ENCODE results near the gene TTC34.

Gene TTC34

DNA sequence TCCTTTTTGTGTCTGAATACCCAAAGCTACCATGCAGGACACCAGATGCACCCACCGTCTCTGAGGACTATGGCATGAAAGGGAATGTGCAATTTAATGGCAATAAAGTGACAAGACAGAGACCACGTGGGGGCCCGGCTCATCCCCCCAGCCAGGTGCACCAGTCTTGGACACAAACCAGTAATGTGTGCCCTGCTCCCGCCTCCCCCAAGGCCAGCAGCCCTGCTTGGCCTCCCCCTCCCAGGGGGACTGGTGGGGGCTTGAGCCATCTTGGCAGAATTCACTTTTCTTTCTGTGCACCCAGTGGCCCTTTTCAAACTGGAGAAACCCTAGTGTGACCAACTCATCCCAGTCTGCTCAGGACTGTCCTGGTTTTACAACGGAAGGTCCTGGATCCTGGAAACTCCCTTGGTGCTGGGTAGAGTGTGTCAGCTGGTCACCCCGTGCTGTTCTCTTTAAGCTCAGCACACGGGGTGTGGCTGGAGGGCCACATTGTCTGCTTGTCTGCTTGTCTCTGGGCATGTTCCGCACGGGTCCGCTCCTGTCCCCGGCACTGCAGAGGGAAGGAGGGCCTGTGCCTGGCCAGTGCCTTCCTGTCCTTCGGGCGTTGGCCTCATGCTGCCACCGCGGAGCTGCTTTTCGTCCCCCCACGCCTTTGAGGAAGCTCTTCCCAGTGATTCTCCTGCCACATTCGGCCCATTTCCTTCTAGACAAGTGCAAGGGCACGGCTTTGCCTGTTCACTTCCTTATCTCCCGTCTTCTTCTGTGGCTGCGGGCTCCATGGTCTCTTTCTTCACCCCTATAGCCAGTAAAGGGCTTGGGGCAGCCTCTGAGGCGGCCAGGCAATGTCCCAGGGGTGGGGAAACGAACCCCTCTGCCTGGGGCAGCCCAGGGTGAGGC, 45.8 kb upstream of the TTC34 start:
- Histone ChIP-seq H2AK5ac (ENCODE audit: low read length) (no peak overlapping the region), H3K14ac (ENCODE audit: low read length) (no peak overlapping the region), H4K8ac (ENCODE audit: low read depth, low read length) (no peak overlapping the region), H4K91ac (ENCODE audit: low read depth, low read length) (no peak overlapping the region), H3K9ac (ENCODE audit: low read length) (no peak overlapping the region), H3K79me2 (ENCODE audit: control insufficient read depth, insufficient read depth, low read length, poor library complexity) (no peaks in the 10 kb centered on the region), H4K12ac (ENCODE audit: low read depth, low read length) (no peak overlapping the region), H3K36me3 (ENCODE audit: control insufficient read depth in 1 of 2, insufficient read depth in 2 of 2, low read length in 2 of 2) (no peaks in the 10 kb centered on the region), H2BK5ac (ENCODE audit: low read depth, low read length, poor library complexity) (no peak overlapping the region), H3K27ac (ENCODE audit: low read depth, low read length) (no peak overlapping the region), H3K27me3 (ENCODE audit: insufficient read depth, low read length) (no peaks in the 10 kb centered on the region), H3K4me2 (ENCODE audit: low read length) (no peak overlapping the region), H3K9me3 (ENCODE audit: insufficient read depth, low read depth, low read length) (peaks cover 40% of the 10 kb centered on the region), H3K4ac (ENCODE audit: low read depth, low read length) (no peak overlapping the region), H3K4me1 (ENCODE audit: control insufficient read depth in 1 of 2, insufficient read depth in 2 of 2, low read length in 2 of 2) (no peaks in the 10 kb centered on the region), H3K18ac (ENCODE audit: low read length) (no peak overlapping the region), H3K79me1 (ENCODE audit: low read length) (no peaks in the 10 kb centered on the region), H3K23ac (ENCODE audit: low read length) (no peak overlapping the region), H2BK120ac (ENCODE audit: insufficient read depth, low read length, poor library complexity) (no peak overlapping the region), H2BK12ac (ENCODE audit: low read length) (no peak overlapping the region), H2AFZ (ENCODE audit: insufficient read depth, low read length, poor library complexity) (no peak overlapping the region), H3K4me3 (ENCODE audit: low read depth, low read length) (no peak overlapping the region)
- no peak for DNase-seq
- WGBS (ENCODE audit: extremely low coverage, insufficient coverage, insufficient read length): no CpG with 5 or more reads among the region's 23 CpGs

GRCh38 chr1:2845869-2846268, 44.4 kb upstream of the TTC34 start:
- no peaks in the 10 kb centered on the region for H3K79me2 ChIP-seq (ENCODE audit: control insufficient read depth, insufficient read depth, low read length, poor library complexity)
- no peak overlapping the region for H4K91ac ChIP-seq (ENCODE audit: low read depth, low read length)
- peak overlapping the region; percentile 23 for H3K4me3 ChIP-seq (ENCODE audit: low read depth, low read length)
- no peak overlapping the region for H3K14ac ChIP-seq (ENCODE audit: low read length)
- no peak overlapping the region for H3K27ac ChIP-seq (ENCODE audit: low read depth, low read length)
- no peak overlapping the region for H2BK120ac ChIP-seq (ENCODE audit: insufficient read depth, low read length, poor library complexity)
- no peak overlapping the region for H2AK5ac ChIP-seq (ENCODE audit: low read length)
- H3K9ac ChIP-seq (ENCODE audit: low read length): no peak overlapping the region
- H3K23ac ChIP-seq (ENCODE audit: low read length): no peak overlapping the region
- no peak overlapping the region for H2BK12ac ChIP-seq (ENCODE audit: low read length)
- DNase-seq: no peak
- no peak overlapping the region for H2BK5ac ChIP-seq (ENCODE audit: low read depth, low read length, poor library complexity)
- no peaks in the 10 kb centered on the region for H3K36me3 ChIP-seq (ENCODE audit: control insufficient read depth in 1 of 2, insufficient read depth in 2 of 2, low read length in 2 of 2)
- no peak overlapping the region for H3K4ac ChIP-seq (ENCODE audit: low read depth, low read length)
- H3K18ac ChIP-seq (ENCODE audit: low read length): no peak overlapping the region
- no peak overlapping the region for H2AFZ ChIP-seq (ENCODE audit: insufficient read depth, low read length, poor library complexity)
- no peak overlapping the region for H4K12ac ChIP-seq (ENCODE audit: low read depth, low read length)
- no peaks in the 10 kb centered on the region for H3K4me1 ChIP-seq (ENCODE audit: control insufficient read depth in 1 of 2, insufficient read depth in 2 of 2, low read length in 2 of 2)
- WGBS (ENCODE audit: extremely low coverage, insufficient coverage, insufficient read length): no CpG with 5 or more reads among the region's 9 CpGs
- no peak overlapping the region for H4K8ac ChIP-seq (ENCODE audit: low read depth, low read length)
- no peaks in the 10 kb centered on the region for H3K79me1 ChIP-seq (ENCODE audit: low read length)
- H3K27me3 ChIP-seq (ENCODE audit: insufficient read depth, low read length): no peaks in the 10 kb centered on the region
- peaks cover 40% of the 10 kb centered on the region for H3K9me3 ChIP-seq (ENCODE audit: insufficient read depth, low read depth, low read length)
- H3K4me2 ChIP-seq (ENCODE audit: low read length): no peak overlapping the region

DNA sequence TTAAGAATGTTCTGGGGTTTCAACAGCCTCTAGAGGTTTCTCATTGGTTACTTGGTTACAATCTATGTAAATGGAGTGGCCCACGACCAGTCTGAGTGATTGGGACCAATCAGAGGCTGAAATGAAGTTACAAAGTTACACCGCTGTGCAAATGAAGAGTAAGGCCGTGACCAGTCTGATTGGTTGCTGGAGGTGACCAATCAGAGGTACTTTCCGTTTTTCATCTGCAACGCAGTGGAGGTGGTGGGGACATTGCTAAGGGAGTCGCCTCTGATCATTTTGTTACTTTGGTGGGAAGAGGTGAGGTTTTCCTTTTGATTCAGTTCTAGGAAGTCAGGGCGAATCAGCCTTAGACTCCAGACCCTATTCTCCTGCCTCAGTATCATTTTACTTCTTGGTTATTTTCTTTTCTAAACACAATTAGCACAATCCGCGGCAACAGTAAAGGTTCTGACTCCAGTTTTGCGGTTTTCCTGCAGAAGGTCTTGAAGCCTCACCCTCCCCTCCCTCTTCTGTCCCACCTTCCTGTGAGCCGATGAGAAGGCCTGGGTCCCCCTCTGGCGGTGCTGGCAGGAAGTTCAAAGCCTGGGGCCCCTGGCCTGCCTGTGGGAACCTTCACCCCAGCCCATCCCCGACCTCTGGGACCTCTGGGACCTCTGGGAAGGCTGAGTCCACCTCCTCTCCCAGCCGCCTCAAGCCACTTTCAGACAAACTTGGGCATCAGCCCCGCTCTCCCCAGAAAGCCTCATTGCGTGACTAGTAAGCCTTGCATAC, 38.7 kb upstream of the TTC34 start:
- H3K27ac ChIP-seq (ENCODE audit: low read depth, low read length): no peak overlapping the region
- no peak overlapping the region for H4K91ac ChIP-seq (ENCODE audit: low read depth, low read length)
- no peak overlapping the region for H2AFZ ChIP-seq (ENCODE audit: insufficient read depth, low read length, poor library complexity)
- H3K14ac ChIP-seq (ENCODE audit: low read length): no peak overlapping the region
- no peak overlapping the region for H3K4me3 ChIP-seq (ENCODE audit: low read depth, low read length)
- no peak overlapping the region for H3K4me2 ChIP-seq (ENCODE audit: low read length)
- DNase-seq: no peak
- WGBS (ENCODE audit: extremely low coverage, insufficient coverage, insufficient read length): no CpG with 5 or more reads among the region's 16 CpGs
- H3K4me1 ChIP-seq (ENCODE audit: control insufficient read depth in 1 of 2, insufficient read depth in 2 of 2, low read length in 2 of 2): no peaks in the 10 kb centered on the region
- no peak overlapping the region for H2BK12ac ChIP-seq (ENCODE audit: low read length)
- H3K36me3 ChIP-seq (ENCODE audit: control insufficient read depth in 1 of 2, insufficient read depth in 2 of 2, low read length in 2 of 2): no peaks in the 10 kb centered on the region
- H2BK120ac ChIP-seq (ENCODE audit: insufficient read depth, low read length, poor library complexity): no peak overlapping the region
- no peak overlapping the region for H4K8ac ChIP-seq (ENCODE audit: low read depth, low read length)
- no peak overlapping the region for H3K4ac ChIP-seq (ENCODE audit: low read depth, low read length)
- no peaks in the 10 kb centered on the region for H3K27me3 ChIP-seq (ENCODE audit: insufficient read depth, low read length)
- no peak overlapping the region for H3K23ac ChIP-seq (ENCODE audit: low read length)
- H3K9me3 ChIP-seq (ENCODE audit: insufficient read depth, low read depth, low read length): peaks cover 21% of the 10 kb centered on the region
- no peak overlapping the region for H2BK5ac ChIP-seq (ENCODE audit: low read depth, low read length, poor library complexity)
- H3K79me1 ChIP-seq (ENCODE audit: low read length): no peaks in the 10 kb centered on the region
- no peak overlapping the region for H3K18ac ChIP-seq (ENCODE audit: low read length)
- H3K9ac ChIP-seq (ENCODE audit: low read length): no peak overlapping the region
- H4K12ac ChIP-seq (ENCODE audit: low read depth, low read length): no peak overlapping the region
- H3K79me2 ChIP-seq (ENCODE audit: control insufficient read depth, insufficient read depth, low read length, poor library complexity): no peaks in the 10 kb centered on the region
- no peak overlapping the region for H2AK5ac ChIP-seq (ENCODE audit: low read length)

DNA sequence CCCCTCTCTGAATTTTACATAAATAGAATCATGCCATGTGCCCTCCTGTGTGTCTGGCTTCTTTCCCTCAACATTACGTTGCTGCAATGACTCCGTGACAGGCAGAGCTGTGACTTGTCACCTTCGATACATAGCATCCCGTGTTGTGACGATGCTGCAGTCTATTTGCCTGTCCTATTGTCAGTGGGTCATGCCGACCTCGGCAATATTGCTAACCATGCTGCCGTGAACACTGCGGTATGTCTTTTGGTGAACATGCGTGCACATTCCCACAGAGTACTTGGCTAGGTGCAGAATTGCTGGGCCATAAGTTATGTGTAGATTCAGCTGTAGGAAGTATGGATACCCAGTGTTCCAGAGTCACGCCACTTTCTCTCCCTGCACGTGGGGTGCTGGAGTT, 36.3 kb upstream of the TTC34 start:
- no peak overlapping the region for H3K27ac ChIP-seq (ENCODE audit: low read depth, low read length)
- H2AFZ ChIP-seq (ENCODE audit: insufficient read depth, low read length, poor library complexity): no peak overlapping the region
- no peak overlapping the region for H3K18ac ChIP-seq (ENCODE audit: low read length)
- H3K4me3 ChIP-seq (ENCODE audit: low read depth, low read length): no peak overlapping the region
- H2BK12ac ChIP-seq (ENCODE audit: low read length): no peak overlapping the region
- peaks cover 39% of the 10 kb centered on the region for H3K9me3 ChIP-seq (ENCODE audit: insufficient read depth, low read depth, low read length)
- no peak overlapping the region for H3K14ac ChIP-seq (ENCODE audit: low read length)
- H3K4me1 ChIP-seq (ENCODE audit: control insufficient read depth in 1 of 2, insufficient read depth in 2 of 2, low read length in 2 of 2): no peaks in the 10 kb centered on the region
- no peak overlapping the region for H3K23ac ChIP-seq (ENCODE audit: low read length)
- no peak overlapping the region for H3K9ac ChIP-seq (ENCODE audit: low read length)
- no peak overlapping the region for H3K4me2 ChIP-seq (ENCODE audit: low read length)
- no peaks in the 10 kb centered on the region for H3K79me2 ChIP-seq (ENCODE audit: control insufficient read depth, insufficient read depth, low read length, poor library complexity)
- no peaks in the 10 kb centered on the region for H3K79me1 ChIP-seq (ENCODE audit: low read length)
- H4K8ac ChIP-seq (ENCODE audit: low read depth, low read length): no peak overlapping the region
- no peaks in the 10 kb centered on the region for H3K27me3 ChIP-seq (ENCODE audit: insufficient read depth, low read length)
- no peak overlapping the region for H2BK120ac ChIP-seq (ENCODE audit: insufficient read depth, low read length, poor library complexity)
- no CpG with 5 or more reads among the region's 12 CpGs for WGBS (ENCODE audit: extremely low coverage, insufficient coverage, insufficient read length)
- H3K36me3 ChIP-seq (ENCODE audit: control insufficient read depth in 1 of 2, insufficient read depth in 2 of 2, low read length in 2 of 2): no peaks in the 10 kb centered on the region
- H2AK5ac ChIP-seq (ENCODE audit: low read length): no peak overlapping the region
- no peak overlapping the region for H2BK5ac ChIP-seq (ENCODE audit: low read depth, low read length, poor library complexity)
- no peak for DNase-seq
- no peak overlapping the region for H4K12ac ChIP-seq (ENCODE audit: low read depth, low read length)
- no peak overlapping the region for H3K4ac ChIP-seq (ENCODE audit: low read depth, low read length)
- no peak overlapping the region for H4K91ac ChIP-seq (ENCODE audit: low read depth, low read length)
